OCI-LY1 (cell line): ENCODE results near the gene FYN.

Experiments used
- H2AFZ ChIP-seq: fragments of 200-600 bp; sonication (generic), shearing (Covaris generic); 2 replicates; pipeline ENCODE4 v1.6.0; 2014; ENCODE audit warnings: antibody characterized with exemption, mild to moderate bottlenecking, low read length
- H3F3A ChIP-seq: fragments of 200-600 bp; sonication (generic), shearing (Covaris generic); 2 replicates; pipeline ENCODE4 v1.6.0; 2014; ENCODE audit warnings: mild to moderate bottlenecking, antibody characterized with exemption, low read length, moderate library complexity; ENCODE audit not compliant: insufficient read depth
- H3K27ac ChIP-seq: fragments of 200-600 bp; sonication (generic); 2 replicates; pipeline ENCODE4 v1.5.1; 2014; ENCODE audit warnings: low read length, mixed run types, mild to moderate bottlenecking, low read depth; ENCODE audit not compliant: poor library complexity, severe bottlenecking
- H3K27me3 ChIP-seq: fragments of 200-600 bp; sonication (generic); 2 replicates; pipeline ENCODE4 v1.6.0; 2014; ENCODE audit warnings: antibody characterized with exemption, mild to moderate bottlenecking, low read length, moderate library complexity; ENCODE audit not compliant: insufficient read depth
- H3K36me3 ChIP-seq: fragments of 200-600 bp; sonication (generic); 2 replicates; pipeline ENCODE4 v1.6.1; 2014; ENCODE audit warnings: mild to moderate bottlenecking, antibody characterized with exemption, low read length, moderate library complexity, mixed read lengths; ENCODE audit not compliant: insufficient read depth
- H3K4me1 ChIP-seq: fragments of 200-600 bp; sonication (generic); 2 replicates; pipeline ENCODE4 v1.5.1; 2014; ENCODE audit warnings: mild to moderate bottlenecking, low read length, moderate library complexity; ENCODE audit not compliant: insufficient read depth, severe bottlenecking
- H3K4me2 ChIP-seq: fragments of 200-600 bp; sonication (generic), shearing (Covaris generic); 2 replicates; pipeline ENCODE4 v1.6.1; 2014; ENCODE audit warnings: low read length
- H3K4me3 ChIP-seq: fragments of 200-600 bp; sonication (generic); 2 replicates; pipeline ENCODE4 v1.5.1; 2014; ENCODE audit warnings: low read length, low read depth, mild to moderate bottlenecking, mixed read lengths; ENCODE audit not compliant: poor library complexity, severe bottlenecking
- H3K79me2 ChIP-seq: fragments of 200-600 bp; shearing (Covaris generic); 2 replicates; pipeline ENCODE4 v1.6.1; 2016; ENCODE audit warnings: mixed run types, low read length, mixed read lengths; ENCODE audit not compliant: insufficient read depth
- H3K9ac ChIP-seq: fragments of 200-600 bp; sonication (generic), shearing (Covaris generic); 2 replicates; pipeline ENCODE4 v1.6.1; 2014; ENCODE audit warnings: mild to moderate bottlenecking, low read length, mixed read lengths
- H3K9me2 ChIP-seq: fragments of 200-600 bp; sonication (generic), shearing (Covaris generic); 2 replicates; pipeline ENCODE4 v1.6.1; 2014; ENCODE audit warnings: low read depth, mild to moderate bottlenecking, low read length, mixed read lengths
- H3K9me3 ChIP-seq: fragments of 200-600 bp; shearing (Covaris generic); 2 replicates; pipeline ENCODE4 v1.6.1; 2014; ENCODE audit warnings: low read length, mixed read lengths
- H4K20me1 ChIP-seq: fragments of 200-600 bp; sonication (generic), shearing (Covaris generic); 2 replicates; pipeline ENCODE4 v1.6.0; 2016; ENCODE audit warnings: mild to moderate bottlenecking, low read length; ENCODE audit not compliant: insufficient read depth
- CTCF ChIP-seq: fragments of 200-600 bp; sonication (generic), shearing (Covaris generic); IDR thresholded peaks from 2 replicates; pipeline ENCODE4 v1.5.1; 2017; ENCODE audit warnings: mild to moderate bottlenecking, antibody characterized with exemption, low read length, moderate library complexity, mixed read lengths
- EZH2 ChIP-seq: fragments of 200-600 bp; sonication (generic), shearing (Covaris generic); IDR thresholded peaks from 2 replicates; pipeline ENCODE4 v1.8.0; 2017; ENCODE audit warnings: borderline replicate concordance, mixed run types, mild to moderate bottlenecking, antibody characterized with exemption, low read length, moderate library complexity, mixed read lengths

The FYN gene

GRCh38 chr6:111706841-111707391 is 166.3 kb downstream of the FYN start:
- Histone ChIP-seq H3K36me3 (no peaks in the 10 kb centered on the region), H3K4me3 (no peak overlapping the region), H3K27ac (no peak overlapping the region), H3K9me2 (no peaks in the 10 kb centered on the region), H3K79me2 (no peaks in the 10 kb centered on the region), H3K4me1 (no peaks in the 10 kb centered on the region), H3K4me2 (no peak overlapping the region), H3K9ac (no peak overlapping the region), H3K9me3 (no peaks in the 10 kb centered on the region), H2AFZ (no peak overlapping the region), H3K27me3 (no peaks in the 10 kb centered on the region), H3F3A (no peaks in the 10 kb centered on the region), H4K20me1 (no peaks in the 10 kb centered on the region)
- TF ChIP-seq EZH2 (no peak), CTCF (no peak)

GRCh38 chr6:111703723-111704122 is 169.5 kb downstream of the FYN start:
- Histone ChIP-seq H3K9me2 (no peaks in the 10 kb centered on the region), H3K4me1 (no peaks in the 10 kb centered on the region), H3K27ac (no peak overlapping the region), H3K4me2 (no peak overlapping the region), H3K79me2 (no peaks in the 10 kb centered on the region), H3K9ac (no peak overlapping the region), H3K4me3 (no peak overlapping the region), H3F3A (no peaks in the 10 kb centered on the region), H2AFZ (no peak overlapping the region), H4K20me1 (no peaks in the 10 kb centered on the region), H3K9me3 (no peaks in the 10 kb centered on the region), H3K36me3 (no peaks in the 10 kb centered on the region), H3K27me3 (no peaks in the 10 kb centered on the region)
- TF ChIP-seq CTCF (no peak), EZH2 (no peak)

GRCh38 chr6:111702268-111702667 is 171.0 kb downstream of the FYN start:
- no peaks in the 10 kb centered on the region for H3K9me3 ChIP-seq
- no peaks in the 10 kb centered on the region for H3F3A ChIP-seq
- H3K36me3 ChIP-seq: no peaks in the 10 kb centered on the region
- no peaks in the 10 kb centered on the region for H3K27me3 ChIP-seq
- H3K4me3 ChIP-seq: no peak overlapping the region
- no peaks in the 10 kb centered on the region for H3K4me1 ChIP-seq
- H3K9ac ChIP-seq: no peak overlapping the region
- H2AFZ ChIP-seq: no peak overlapping the region
- no peaks in the 10 kb centered on the region for H4K20me1 ChIP-seq
- no peak overlapping the region for H3K27ac ChIP-seq
- TF ChIP-seq EZH2: no peak
- no peak for TF ChIP-seq CTCF
- no peaks in the 10 kb centered on the region for H3K9me2 ChIP-seq
- no peaks in the 10 kb centered on the region for H3K79me2 ChIP-seq
- no peak overlapping the region for H3K4me2 ChIP-seq
